ENCODE data around the gene ITPR2. TPM values are rescaled to one million over a fixed set of nuclear protein-coding genes. Genes with fewer than 3 reads are reported as not detected.
A peak's percentile ranks its signal among the peaks of the same experiment; 100 is the strongest.

Gene ITPR2
- total and polyA plus RNA-seq, 2 of the 13 experiments (the other 11 are each of a cell fraction or from before 2014, with no cell fraction given) = 31.9 to 81.9 TPM

DNA sequence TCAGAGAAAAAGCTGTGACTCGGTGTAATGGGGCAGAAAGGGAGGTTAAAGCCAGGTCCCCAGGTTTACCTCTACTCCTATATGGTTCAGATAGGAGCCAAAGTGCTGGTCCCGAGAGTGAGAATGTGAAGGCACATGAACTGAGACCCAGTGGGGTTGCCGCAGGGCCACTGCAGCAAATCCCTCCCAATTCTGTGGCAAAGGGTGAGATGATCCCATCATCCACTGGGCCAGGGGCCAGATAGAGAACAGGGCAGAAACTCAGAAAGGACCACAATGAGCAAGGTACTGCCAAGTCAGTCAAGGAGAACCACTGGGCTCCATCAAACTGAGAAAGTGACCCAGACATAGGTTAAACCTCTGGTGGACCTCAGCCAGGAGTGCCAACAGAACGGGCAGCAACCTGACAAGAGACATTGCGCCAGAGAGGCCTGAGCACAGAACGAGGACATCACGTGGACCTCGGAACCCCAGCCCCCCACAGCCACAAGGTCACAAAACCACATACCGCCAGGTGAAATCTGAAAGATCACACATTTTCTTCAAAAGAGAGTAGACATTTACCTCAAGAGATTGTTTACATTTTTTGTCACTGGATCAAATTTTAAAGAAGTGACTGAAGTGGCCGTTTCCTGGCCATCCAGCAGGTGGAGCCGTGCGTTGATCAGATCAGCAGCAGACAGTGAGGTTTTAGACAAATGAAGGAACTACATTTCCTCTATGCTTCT lies 20.5 kb upstream of the ITPR2 start (continued):
- no peak for TF ChIP-seq ZNF263 (CRISPR knock-in tag; IDR thresholded peaks at IDR 0.05)
- no peak for TF ChIP-seq ZFP90 (CRISPR knock-in tag; IDR thresholded peaks at IDR 0.05; ENCODE audit: borderline replicate concordance)
- TF ChIP-seq, protein P1, sequence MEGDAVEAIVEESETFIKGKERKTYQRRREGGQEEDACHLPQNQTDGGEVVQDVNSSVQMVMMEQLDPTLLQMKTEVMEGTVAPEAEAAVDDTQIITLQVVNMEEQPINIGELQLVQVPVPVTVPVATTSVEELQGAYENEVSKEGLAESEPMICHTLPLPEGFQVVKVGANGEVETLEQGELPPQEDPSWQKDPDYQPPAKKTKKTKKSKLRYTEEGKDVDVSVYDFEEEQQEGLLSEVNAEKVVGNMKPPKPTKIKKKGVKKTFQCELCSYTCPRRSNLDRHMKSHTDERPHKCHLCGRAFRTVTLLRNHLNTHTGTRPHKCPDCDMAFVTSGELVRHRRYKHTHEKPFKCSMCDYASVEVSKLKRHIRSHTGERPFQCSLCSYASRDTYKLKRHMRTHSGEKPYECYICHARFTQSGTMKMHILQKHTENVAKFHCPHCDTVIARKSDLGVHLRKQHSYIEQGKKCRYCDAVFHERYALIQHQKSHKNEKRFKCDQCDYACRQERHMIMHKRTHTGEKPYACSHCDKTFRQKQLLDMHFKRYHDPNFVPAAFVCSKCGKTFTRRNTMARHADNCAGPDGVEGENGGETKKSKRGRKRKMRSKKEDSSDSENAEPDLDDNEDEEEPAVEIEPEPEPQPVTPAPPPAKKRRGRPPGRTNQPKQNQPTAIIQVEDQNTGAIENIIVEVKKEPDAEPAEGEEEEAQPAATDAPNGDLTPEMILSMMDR (CRISPR knock-in tag; IDR thresholded peaks at IDR 0.05) = peak; percentile 85
- TF ChIP-seq ZNF180 (CRISPR knock-in tag; IDR thresholded peaks at IDR 0.05; ENCODE audit: borderline replicate concordance, low read depth) = no peak
- TF ChIP-seq KDM4B (CRISPR knock-in tag; IDR thresholded peaks at IDR 0.05) = no peak
- TF ChIP-seq, protein P2, sequence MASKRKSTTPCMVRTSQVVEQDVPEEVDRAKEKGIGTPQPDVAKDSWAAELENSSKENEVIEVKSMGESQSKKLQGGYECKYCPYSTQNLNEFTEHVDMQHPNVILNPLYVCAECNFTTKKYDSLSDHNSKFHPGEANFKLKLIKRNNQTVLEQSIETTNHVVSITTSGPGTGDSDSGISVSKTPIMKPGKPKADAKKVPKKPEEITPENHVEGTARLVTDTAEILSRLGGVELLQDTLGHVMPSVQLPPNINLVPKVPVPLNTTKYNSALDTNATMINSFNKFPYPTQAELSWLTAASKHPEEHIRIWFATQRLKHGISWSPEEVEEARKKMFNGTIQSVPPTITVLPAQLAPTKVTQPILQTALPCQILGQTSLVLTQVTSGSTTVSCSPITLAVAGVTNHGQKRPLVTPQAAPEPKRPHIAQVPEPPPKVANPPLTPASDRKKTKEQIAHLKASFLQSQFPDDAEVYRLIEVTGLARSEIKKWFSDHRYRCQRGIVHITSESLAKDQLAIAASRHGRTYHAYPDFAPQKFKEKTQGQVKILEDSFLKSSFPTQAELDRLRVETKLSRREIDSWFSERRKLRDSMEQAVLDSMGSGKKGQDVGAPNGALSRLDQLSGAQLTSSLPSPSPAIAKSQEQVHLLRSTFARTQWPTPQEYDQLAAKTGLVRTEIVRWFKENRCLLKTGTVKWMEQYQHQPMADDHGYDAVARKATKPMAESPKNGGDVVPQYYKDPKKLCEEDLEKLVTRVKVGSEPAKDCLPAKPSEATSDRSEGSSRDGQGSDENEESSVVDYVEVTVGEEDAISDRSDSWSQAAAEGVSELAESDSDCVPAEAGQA (IDR thresholded peaks at IDR 0.05; ENCODE audit: low read depth) = no peak
- TF ChIP-seq, protein P2 (CRISPR knock-in tag; IDR thresholded peaks at IDR 0.05; ENCODE audit: borderline replicate concordance) = no peak
- TF ChIP-seq CEBPG (CRISPR knock-in tag; IDR thresholded peaks at IDR 0.05) = peak; percentile 54; the same call in 1 of the 2 replicates
- TF ChIP-seq KLF16 (CRISPR knock-in tag; IDR thresholded peaks at IDR 0.05) = peak in 1 of 2 experiments; percentile 62; a peak in 1 of 4 replicates
- TF ChIP-seq, protein P3, sequence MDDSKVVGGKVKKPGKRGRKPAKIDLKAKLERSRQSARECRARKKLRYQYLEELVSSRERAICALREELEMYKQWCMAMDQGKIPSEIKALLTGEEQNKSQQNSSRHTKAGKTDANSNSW (CRISPR knock-in tag; IDR thresholded peaks at IDR 0.05; ENCODE audit: borderline replicate concordance) = no peak
- peak; percentile 57; the same call in 1 of the 2 replicates for TF ChIP-seq SMAD3 (CRISPR knock-in tag; IDR thresholded peaks at IDR 0.05)
- no peak for TF ChIP-seq KLF11 (CRISPR knock-in tag; IDR thresholded peaks at IDR 0.05)
- no peak for TF ChIP-seq ZNF274 (CRISPR knock-in tag; IDR thresholded peaks at IDR 0.05)
- TF ChIP-seq FOXK1 (CRISPR knock-in tag; IDR thresholded peaks at IDR 0.05; ENCODE audit: borderline replicate concordance, low read depth) = peak; percentile 59; the same call in 1 of the 2 replicates
- TF ChIP-seq NCOA1 (CRISPR knock-in tag; IDR thresholded peaks at IDR 0.05) = no peak
- TF ChIP-seq, protein P4, sequence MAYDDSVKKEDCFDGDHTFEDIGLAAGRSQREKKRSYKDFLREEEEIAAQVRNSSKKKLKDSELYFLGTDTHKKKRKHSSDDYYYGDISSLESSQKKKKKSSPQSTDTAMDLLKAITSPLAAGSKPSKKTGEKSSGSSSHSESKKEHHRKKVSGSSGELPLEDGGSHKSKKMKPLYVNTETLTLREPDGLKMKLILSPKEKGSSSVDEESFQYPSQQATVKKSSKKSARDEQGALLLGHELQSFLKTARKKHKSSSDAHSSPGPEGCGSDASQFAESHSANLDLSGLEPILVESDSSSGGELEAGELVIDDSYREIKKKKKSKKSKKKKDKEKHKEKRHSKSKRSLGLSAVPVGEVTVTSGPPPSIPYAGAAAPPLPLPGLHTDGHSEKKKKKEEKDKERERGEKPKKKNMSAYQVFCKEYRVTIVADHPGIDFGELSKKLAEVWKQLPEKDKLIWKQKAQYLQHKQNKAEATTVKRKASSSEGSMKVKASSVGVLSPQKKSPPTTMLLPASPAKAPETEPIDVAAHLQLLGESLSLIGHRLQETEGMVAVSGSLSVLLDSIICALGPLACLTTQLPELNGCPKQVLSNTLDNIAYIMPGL (CRISPR knock-in tag; IDR thresholded peaks at IDR 0.05; ENCODE audit: borderline replicate concordance in 1 of 2, low read depth in 1 of 2) = peak; percentile 54 to 64; a peak in 3 of 4 replicates
- TF ChIP-seq CBX5 (CRISPR knock-in tag; IDR thresholded peaks at IDR 0.05; ENCODE audit: borderline replicate concordance) = 0 out of 2 replicates have a peak, but pooled peaks have one; percentile 26
- TF ChIP-seq KDM2A (CRISPR knock-in tag; IDR thresholded peaks at IDR 0.05; ENCODE audit: borderline replicate concordance, low read depth) = peak; percentile 39; the same call in 1 of the 2 replicates
- TF ChIP-seq SNAI1 (CRISPR knock-in tag; IDR thresholded peaks at IDR 0.05; ENCODE audit: borderline replicate concordance) = no peak
- TF ChIP-seq MXD4 (CRISPR knock-in tag; IDR thresholded peaks at IDR 0.05) = no peak
